ENCODE results near the gene PPP1R26. TPM values are rescaled to one million over a fixed set of nuclear protein-coding genes. Genes with fewer than 3 reads are reported as not detected.
"Not testable (repeated sequence)": the region's sequence is repeated elsewhere in the genome, so short reads cannot be mapped to it uniquely, and the experiment has no call there.

The PPP1R26 gene
- total and polyA plus RNA-seq, 2 of the 4 experiments (the other 2 are of a cell fraction), result 3.8 to 5.6 TPM

DNA sequence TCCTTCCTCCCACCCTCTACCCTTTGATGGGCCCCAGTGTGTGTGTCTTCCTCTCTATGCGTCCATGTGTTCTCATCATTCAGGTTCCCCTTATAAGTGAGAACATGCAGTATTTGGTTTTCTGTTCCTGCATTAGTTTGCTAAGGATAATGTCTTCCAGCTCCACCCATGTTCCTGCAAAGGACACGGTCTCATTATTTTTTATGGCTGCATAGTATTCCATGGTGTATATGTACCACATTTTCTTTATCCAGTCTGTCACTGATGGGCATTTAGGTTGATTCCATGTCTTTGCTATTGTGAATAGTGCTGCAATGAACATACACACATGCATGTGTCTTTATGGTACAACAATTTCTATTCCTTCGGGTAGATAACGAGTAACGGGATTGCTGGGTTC lies 21.1 kb upstream of the PPP1R26 start:
- H3K4ac ChIP-seq (ENCODE audit: low read depth, low read length); H2BK120ac ChIP-seq (ENCODE audit: low read depth, low read length); H3K9me1 ChIP-seq (ENCODE audit: insufficient read depth, low read length); POLR2A ChIA-PET (ENCODE audit: unreplicated experiment); dilution Hi-C loops (cut with HindIII; ENCODE audit: low sequenced_read_pairs, unreplicated experiment); DNase-seq; H3K27ac ChIP-seq (ENCODE audit: insufficient read depth, low read length); H4K8ac ChIP-seq (ENCODE audit: low read depth in 2 of 2, low read length in 2 of 2); H4K20me1 ChIP-seq (ENCODE audit: insufficient read depth, low read length); H3K23ac ChIP-seq (ENCODE audit: low read depth, low read length); H3K4me1 ChIP-seq (ENCODE audit: control insufficient read depth, insufficient read depth, low read length); H2BK15ac ChIP-seq (ENCODE audit: low read depth, low read length); H3K36me3 ChIP-seq (ENCODE audit: control insufficient read depth, insufficient read depth, low read length); H2BK20ac ChIP-seq (ENCODE audit: low read depth, low read length); H4K91ac ChIP-seq (ENCODE audit: insufficient read depth, low read depth, low read length); H3K9ac ChIP-seq (ENCODE audit: low read depth, low read length); ATAC-seq (ENCODE audit: low read depth); H2AK9ac ChIP-seq (replicated peaks; ENCODE audit: low read depth, low read length, poor library complexity); H4K5ac ChIP-seq (ENCODE audit: low read depth, low read length); H3K79me1 ChIP-seq (ENCODE audit: low read depth in 1 of 2, low read length in 2 of 2); intact Hi-C loops (cut with micrococcal nuclease); H3K4me2 ChIP-seq (ENCODE audit: low read depth, low read length); CTCF ChIA-PET; H3K18ac ChIP-seq (ENCODE audit: low read depth, low read length); in situ Hi-C loops (cut with MboI; ENCODE audit: low sequenced_read_pairs); BruUV-seq (replicated peaks); H3K14ac ChIP-seq (replicated peaks; ENCODE audit: low read depth, low read length); H2BK5ac ChIP-seq (ENCODE audit: low read depth, low read length, poor library complexity, severe bottlenecking); H2AFZ ChIP-seq (replicated peaks; ENCODE audit: low read length, poor library complexity); H2AK5ac ChIP-seq (ENCODE audit: low read depth, low read length); H3K56ac ChIP-seq (ENCODE audit: extremely low read depth, insufficient read depth, low read length); H3K4me3 ChIP-seq (ENCODE audit: insufficient read depth, low read depth, low read length): not testable (repeated sequence)
- WGBS, 2 experiments (ENCODE audit: extremely low coverage in 2 of 2, insufficient read length in 1 of 2), result no CpG with 5 or more reads among the region's 5 CpGs
- H3K9me3 ChIP-seq (ENCODE audit: control insufficient read depth, insufficient read depth, low read length), result peaks cover 14% of the 10 kb centered on the region
- H3K27me3 ChIP-seq (ENCODE audit: control insufficient read depth, insufficient read depth, low read length), result peaks cover 28% of the 10 kb centered on the region
